GM19099 (cell line): ENCODE measurements around the gene ATG7.
A peak's percentile ranks its signal among the peaks of the same experiment; 100 is the strongest.

Source experiments
- POLR2A ChIP-seq: IDR thresholded peaks from 3 replicates; pipeline ENCODE4 v1.6.1; 2011; ENCODE audit warnings: low read depth; ENCODE audit not compliant: insufficient read length; ENCODE audit errors: extremely low read depth

Gene ATG7

GRCh38 chr3:11582191-11582968, 310.2 kb downstream of the ATG7 start:
- TF ChIP-seq POLR2A, result no peak

- no peak for TF ChIP-seq POLR2A
Measured at GRCh38 chr3:11583235-11583634, 311.0 kb downstream of the ATG7 start.

- TF ChIP-seq POLR2A, result no peak
Measured at GRCh38 chr3:11583638-11584046, 311.4 kb downstream of the ATG7 start.

GRCh38 chr3:11584570-11584969, 312.4 kb downstream of the ATG7 start:
- no peak for TF ChIP-seq POLR2A

GRCh38 chr3:11587766-11588165, 315.6 kb downstream of the ATG7 start:
- TF ChIP-seq POLR2A, result no peak

GRCh38 chr3:11588338-11588737, 316.1 kb downstream of the ATG7 start:
- no peak for TF ChIP-seq POLR2A

- no peak for TF ChIP-seq POLR2A
Measured at GRCh38 chr3:11588755-11589154, 316.6 kb downstream of the ATG7 start.

GRCh38 chr3:11589706-11590105, 317.5 kb downstream of the ATG7 start:
- TF ChIP-seq POLR2A, result no peak

- no peak for TF ChIP-seq POLR2A
Measured at GRCh38 chr3:11591002-11591355, 318.8 kb downstream of the ATG7 start.

GRCh38 chr3:11591391-11592282, 319.4 kb downstream of the ATG7 start:
- no peak for TF ChIP-seq POLR2A

GRCh38 chr3:11592445-11593298, 320.5 kb downstream of the ATG7 start:
- no peak for TF ChIP-seq POLR2A

GRCh38 chr3:11593318-11594034, 321.3 kb downstream of the ATG7 start:
- TF ChIP-seq POLR2A, result no peak

GRCh38 chr3:11596387-11596786, 324.2 kb downstream of the ATG7 start:
- TF ChIP-seq POLR2A, result no peak

- TF ChIP-seq POLR2A, result no peak
Measured at GRCh38 chr3:11600501-11601282, 328.5 kb downstream of the ATG7 start.

- TF ChIP-seq POLR2A, result peak; percentile 36
Measured at GRCh38 chr3:11601446-11602238, 329.4 kb downstream of the ATG7 start.
